T1000 (cell line): ENCODE results near the gene DDX24.
"Not testable (repeated sequence)": the region's sequence is repeated elsewhere in the genome, so short reads cannot be mapped to it uniquely, and the experiment has no call there.

Experiments
- DNase-seq: peaks from one replicate; lab custom pipeline; 2025; ENCODE audit warnings: mixed read lengths; lab: John Stamatoyannopoulos, UW

Gene DDX24

GRCh38 chr14:94081386-94081820 is 401 bp upstream of the DDX24 start:
- DNase-seq = no peak

- DNase-seq = no peak
These were observed 946 bp downstream of the DDX24 start for GRCh38 chr14:94079891-94080620.

- no peak for DNase-seq
These were observed 3.2 kb downstream of the DDX24 start for GRCh38 chr14:94077823-94078222.

GRCh38 chr14:94077111-94077821 is 3.7 kb downstream of the DDX24 start:
- DNase-seq = no peak

GRCh38 chr14:94075008-94075407 is 6.0 kb downstream of the DDX24 start:
- no peak for DNase-seq

GRCh38 chr14:94074534-94074933 is 6.5 kb downstream of the DDX24 start:
- no peak for DNase-seq

GRCh38 chr14:94072076-94072475 is 8.9 kb downstream of the DDX24 start:
- DNase-seq = not testable (repeated sequence)

- no peak for DNase-seq
These were observed 14.8 kb downstream of the DDX24 start for GRCh38 chr14:94066089-94066676.

GRCh38 chr14:94062344-94062940 is 18.6 kb downstream of the DDX24 start:
- no peak for DNase-seq

- no peak for DNase-seq
These were observed 21.0 kb downstream of the DDX24 start for GRCh38 chr14:94059998-94060397.

GRCh38 chr14:94058674-94059138 is 22.3 kb downstream of the DDX24 start:
- no peak for DNase-seq

GRCh38 chr14:94058128-94058673 is 22.8 kb downstream of the DDX24 start:
- DNase-seq = no peak

- no peak for DNase-seq
These were observed 24.3 kb downstream of the DDX24 start for GRCh38 chr14:94056579-94057308.

- no peak for DNase-seq
These were observed 26.1 kb downstream of the DDX24 start for GRCh38 chr14:94054936-94055335.

GRCh38 chr14:94054401-94054800 is 26.6 kb downstream of the DDX24 start:
- DNase-seq = no peak

GRCh38 chr14:94052662-94053061 is 28.3 kb downstream of the DDX24 start:
- no peak for DNase-seq

GRCh38 chr14:94052199-94052598 is 28.8 kb downstream of the DDX24 start:
- DNase-seq = no peak

GRCh38 chr14:94051779-94052178 is 29.2 kb downstream of the DDX24 start:
- no peak for DNase-seq

- no peak for DNase-seq
These were observed 29.9 kb downstream of the DDX24 start for GRCh38 chr14:94051115-94051514.

- DNase-seq = no peak
These were observed 30.6 kb downstream of the DDX24 start for GRCh38 chr14:94050231-94050880.

GRCh38 chr14:94049625-94050023 is 31.4 kb downstream of the DDX24 start:
- DNase-seq = no peak
